Measurements from ENCODE around the gene NEK8. TPM values are rescaled to one million over a fixed set of nuclear protein-coding genes. Genes with fewer than 3 reads are reported as not detected.

NEK8 gene
- total and polyA plus RNA-seq, 9 of the 15 experiments (the other 6 are each of a cell fraction or from before 2014, with no cell fraction given): 0.98 to 16.6 (median 4.6) TPM

DNA sequence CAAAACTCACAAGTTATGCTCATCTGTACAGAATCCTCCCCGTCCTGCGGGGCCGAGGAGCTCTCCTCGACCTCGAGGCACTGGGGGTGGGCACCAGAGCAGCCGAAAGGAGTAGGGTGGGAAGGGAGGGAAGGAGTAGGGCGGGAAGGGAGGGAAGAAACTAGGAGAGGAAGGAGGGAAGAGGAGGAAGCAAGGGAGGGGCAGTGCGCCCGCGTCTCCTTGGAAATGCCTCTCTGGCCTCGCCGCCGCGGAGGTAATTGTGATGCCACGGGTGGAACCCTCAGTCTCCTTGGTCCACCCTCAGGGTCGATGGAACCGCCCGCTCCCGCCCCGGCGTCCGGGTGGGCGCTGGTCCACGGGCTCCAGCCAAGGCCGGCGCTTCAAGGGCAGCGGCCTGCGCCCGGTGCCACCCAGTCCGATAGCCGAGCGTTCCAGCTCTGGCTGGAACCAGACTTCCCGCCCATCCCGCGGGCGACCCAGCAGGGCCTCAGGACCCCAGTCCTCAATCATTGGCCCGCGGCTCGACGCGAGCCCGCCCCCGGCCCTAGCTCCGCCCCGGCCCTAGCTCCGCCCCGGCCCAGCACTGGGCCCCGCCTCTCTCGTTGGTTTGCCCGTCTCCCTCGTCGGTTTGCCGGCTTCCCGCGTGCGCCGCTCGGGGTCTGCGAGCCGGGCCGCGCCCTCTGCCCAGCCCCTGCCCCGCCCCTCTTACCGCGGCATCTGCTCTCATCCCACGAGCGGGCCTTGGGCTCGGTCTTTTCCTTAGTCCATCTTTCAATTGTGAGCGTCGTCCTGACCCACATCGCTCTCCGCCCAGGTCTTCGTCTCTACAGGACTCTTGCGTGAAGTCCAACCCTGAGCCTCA lies 17.5 kb upstream of the NEK8 start (continued):
- TF ChIP-seq, protein P1, sequence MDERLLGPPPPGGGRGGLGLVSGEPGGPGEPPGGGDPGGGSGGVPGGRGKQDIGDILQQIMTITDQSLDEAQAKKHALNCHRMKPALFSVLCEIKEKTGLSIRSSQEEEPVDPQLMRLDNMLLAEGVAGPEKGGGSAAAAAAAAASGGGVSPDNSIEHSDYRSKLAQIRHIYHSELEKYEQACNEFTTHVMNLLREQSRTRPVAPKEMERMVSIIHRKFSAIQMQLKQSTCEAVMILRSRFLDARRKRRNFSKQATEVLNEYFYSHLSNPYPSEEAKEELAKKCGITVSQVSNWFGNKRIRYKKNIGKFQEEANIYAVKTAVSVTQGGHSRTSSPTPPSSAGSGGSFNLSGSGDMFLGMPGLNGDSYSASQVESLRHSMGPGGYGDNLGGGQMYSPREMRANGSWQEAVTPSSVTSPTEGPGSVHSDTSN (CRISPR knock-in tag; IDR thresholded peaks at IDR 0.05; ENCODE audit: low read depth): no peak
- TF ChIP-seq, protein P1 (tag; conservative IDR thresholded peaks at IDR 0.05; ENCODE audit: low read depth): no peak
- TF ChIP-seq ZBTB40 (IDR thresholded peaks at IDR 0.05) (no peak), ZBTB40 (CRISPR knock-in tag; IDR thresholded peaks at IDR 0.05) (no peak), STAT5B (CRISPR knock-in tag; IDR thresholded peaks at IDR 0.05) (no peak)

All from K562 (cell line).